Endothelial cell of umbilical vein (primary cell): ENCODE data around the gene ADH7. TPM values are rescaled to one million over a fixed set of nuclear protein-coding genes. Genes with fewer than 3 reads are reported as not detected.

ENCODE experiments used
- BruUV-seq: library from RNA; stranded (reverse); fragments of 400-500 nt; replicated peaks from 2 replicates; lab custom pipeline; 2021; lab: Mats Ljungman, UMichigan
- CTCF ChIA-PET: fragments of 300-600, 350-600 bp; sonication (Branson Sonifier 250); formaldehyde crosslinking; loops from one replicate; lab custom pipeline; 2021; ENCODE audit warnings: antibody characterized with exemption, inconsistent platforms; lab: Charles Lee
- POLR2A ChIA-PET: fragments of 300-600, 350-600 bp; sonication (Branson Sonifier 250); formaldehyde crosslinking; loops from one replicate; lab custom pipeline; 2021; ENCODE audit warnings: antibody characterized with exemption, inconsistent platforms; lab: Charles Lee
- DNase-seq: peaks from one replicate; pipeline ENCODE4 v3.0.0-alpha.2; 2011; ENCODE audit warnings: low read depth, low spot score
- FAIRE-seq: peaks from 2 replicates; lab custom pipeline; 2011; peaks lifted over from hg19 to GRCh38; lab: Jason Lieb, UNC
- H2AFZ ChIP-seq: 2 replicates; pipeline ENCODE4 v1.6.0; 2012; ENCODE audit warnings: low read depth, low read length, control low read depth, inconsistent platforms
- H3K27ac ChIP-seq: 2 replicates; pipeline ENCODE4 v1.5.1; 2011; ENCODE audit warnings: low read depth, mild to moderate bottlenecking, control low read depth, low read length, moderate library complexity; ENCODE audit not compliant: insufficient read depth
- H3K27me3 ChIP-seq, 2 experiments: 2 replicates each; pipeline versions ENCODE4 v1.6.0 to v1.6.1; 2011; ENCODE audit warnings: low read length in 2 of 2, mixed read lengths in 1 of 2; ENCODE audit not compliant: control insufficient read depth in 2 of 2, insufficient read depth in 2 of 2
- H3K36me3 ChIP-seq, 2 experiments: 2 replicates in 1 of 2; 3 replicates in 1 of 2; pipeline ENCODE4 v1.5.1; 2011; ENCODE audit warnings: low read length in 2 of 2, mild to moderate bottlenecking in 1 of 2, moderate library complexity in 1 of 2; ENCODE audit not compliant: control insufficient read depth in 2 of 2, insufficient read depth in 2 of 2; ENCODE audit errors: extremely low read depth in 1 of 2
- H3K4me1 ChIP-seq: 3 replicates; pipeline ENCODE4 v1.5.1; 2011; ENCODE audit warnings: mild to moderate bottlenecking, low read length; ENCODE audit not compliant: control insufficient read depth, insufficient read depth; ENCODE audit errors: extremely low read depth
- H3K4me2 ChIP-seq: 2 replicates; pipeline ENCODE4 v1.6.1; 2011; ENCODE audit warnings: low read length, control low read depth, mixed read lengths; ENCODE audit not compliant: insufficient read depth
- H3K4me3 ChIP-seq, 3 experiments: fragments of 200-600 bp in 1 of 3; sonication (generic), shearing (Covaris generic) in 1 of 3; replicated peaks in 1 of 3; 2 replicates each; pipeline ENCODE4 v1.5.1; 2011 to 2016; ENCODE audit warnings: control low read depth in 3 of 3, low read length in 3 of 3, mild to moderate bottlenecking in 2 of 3, inconsistent platforms in 1 of 3, low read depth in 1 of 3, moderate library complexity in 1 of 3; ENCODE audit not compliant: insufficient read depth in 1 of 3
- H3K79me2 ChIP-seq: 2 replicates; pipeline ENCODE4 v1.6.0; 2012; ENCODE audit warnings: low read length, inconsistent platforms; ENCODE audit not compliant: control insufficient read depth, insufficient read depth
- H3K9ac ChIP-seq: replicated peaks from 2 replicates; pipeline ENCODE3; 2011; ENCODE audit warnings: low read length, control low read depth; ENCODE audit not compliant: insufficient read depth; ENCODE audit errors: extremely low read depth
- H3K9me1 ChIP-seq: replicated peaks from 3 replicates; pipeline ENCODE4 v1.6.0; 2011; ENCODE audit warnings: mild to moderate bottlenecking, low read length; ENCODE audit not compliant: control insufficient read depth, insufficient read depth; ENCODE audit errors: extremely low read depth
- H3K9me3 ChIP-seq: replicated peaks from 2 replicates; pipeline ENCODE4 v1.5.1; 2012; ENCODE audit warnings: low read length, inconsistent platforms; ENCODE audit not compliant: control insufficient read depth, insufficient read depth
- H4K20me1 ChIP-seq: replicated peaks from 2 replicates; pipeline ENCODE3; 2011; ENCODE audit warnings: mild to moderate bottlenecking, low read length; ENCODE audit not compliant: control insufficient read depth, insufficient read depth; ENCODE audit errors: extremely low read depth
- EZH2 ChIP-seq: IDR thresholded peaks from 2 replicates; pipeline ENCODE4 v1.6.1; 2012; ENCODE audit warnings: borderline replicate concordance, low read depth, mild to moderate bottlenecking, moderate library complexity, low read length, inconsistent platforms; ENCODE audit not compliant: severe bottlenecking
- FOS ChIP-seq: IDR thresholded peaks from 2 replicates; pipeline ENCODE4 v1.6.1; 2011; ENCODE audit warnings: mild to moderate bottlenecking, low read length, moderate library complexity, borderline replicate concordance; ENCODE audit not compliant: insufficient read depth
- GATA2 ChIP-seq: IDR thresholded peaks from 2 replicates; pipeline ENCODE4 v1.7.0; 2011; ENCODE audit warnings: low read depth, mild to moderate bottlenecking, moderate library complexity, mixed read lengths, low read length; ENCODE audit not compliant: insufficient read length, insufficient read depth
- JUN ChIP-seq: IDR thresholded peaks from 2 replicates; pipeline ENCODE4 v1.6.1; 2011; ENCODE audit warnings: borderline replicate concordance, low read depth; ENCODE audit not compliant: insufficient read length, insufficient read depth
- MAX ChIP-seq: IDR thresholded peaks from 2 replicates; pipeline ENCODE4 v1.6.1; 2011; ENCODE audit not compliant: insufficient read depth, insufficient read length
- MYC ChIP-seq: IDR thresholded peaks from one replicate; pipeline ENCODE4 v1.6.1; 2011; ENCODE audit warnings: mild to moderate bottlenecking, low read depth, low read length
- POLR2A ChIP-seq: IDR thresholded peaks from 2 replicates; pipeline ENCODE4 v1.6.1; 2012; ENCODE audit warnings: low read depth, mild to moderate bottlenecking, control low read depth, low read length
- dilution Hi-C: fragments of 300-500 bp; cut with MboI; formaldehyde crosslinking; loops from one replicate; pipeline ENCODE4 v1.15.0; 2019; ENCODE audit warnings: low sequenced_read_pairs; ENCODE audit not compliant: extremely low pct_ligation_motif_present
- intact Hi-C: fragments of 100-400 bp; cut with micrococcal nuclease; formaldehyde crosslinking; loops from one replicate; pipeline ENCODE4 v1.10.0; 2022
- polyA plus RNA-seq, 4 experiments: library from polyadenylated mRNA; depleted of rRNA in 3 of 4; stranded (reverse) in 3 of 4; unstranded in 1 of 4; fragments of >200 nt; gene quantifications; 2 replicates each; pipeline versions ENCODE4 v1.2.1 to v1.2.3, GENCODE V29; 2011 to 2012; ENCODE audit warnings: missing spikeins in 1 of 4
- total RNA-seq: library from RNA; stranded (reverse); gene quantifications from 2 replicates; pipeline ENCODE4 v1.2.3, GENCODE V29; 2021

ADH7 gene
- total and polyA plus RNA-seq, 2 donors (not counting 3 experiments of a cell fraction or from before 2014, with no cell fraction given): not detected

- Histone ChIP-seq H3K27me3 (no peaks in the 10 kb centered on the region), H4K20me1 (no peaks in the 10 kb centered on the region), H3K4me3 (no peak overlapping the region), H3K4me1 (no peaks in the 10 kb centered on the region), H3K27ac (no peak overlapping the region), H3K9me1 (no peaks in the 10 kb centered on the region), H2AFZ (no peak overlapping the region), H3K4me2 (no peak overlapping the region), H3K9ac (no peak overlapping the region), H3K36me3 (no peaks in the 10 kb centered on the region), H3K79me2 (no peaks in the 10 kb centered on the region), H3K9me3 (no peaks in the 10 kb centered on the region)
- TF ChIP-seq MYC: no peak
- TF ChIP-seq GATA2: no peak
- no peak for TF ChIP-seq FOS
- TF ChIP-seq POLR2A: no peak
- no peak for TF ChIP-seq MAX
- POLR2A ChIA-PET: no interaction called here
- no peak for DNase-seq
- FAIRE-seq: no peak
- intact Hi-C loops: no loop called here
- BruUV-seq: no TSS peak
- CTCF ChIA-PET: no interaction called here
- dilution Hi-C loops: no loop called here
These were observed 52.3 kb downstream of the ADH7 start for GRCh38 chr4:99382745-99383360.

- FAIRE-seq (no peak), DNase-seq (no peak)
- no peaks in the 10 kb centered on the region for H3K36me3 ChIP-seq
- no peaks in the 10 kb centered on the region for H4K20me1 ChIP-seq
- H3K4me3 ChIP-seq: no peak overlapping the region
- dilution Hi-C loops: no loop called here
- no peaks in the 10 kb centered on the region for H3K4me1 ChIP-seq
- TF ChIP-seq JUN (no peak), EZH2 (no peak)
- no peak overlapping the region for H3K9ac ChIP-seq
- H2AFZ ChIP-seq: no peak overlapping the region
- H3K27ac ChIP-seq: no peak overlapping the region
- ChIA-PET POLR2A (no interaction called here), CTCF (no interaction called here)
- BruUV-seq: no TSS peak
- H3K4me2 ChIP-seq: no peak overlapping the region
- H3K27me3 ChIP-seq: no peaks in the 10 kb centered on the region
- no peaks in the 10 kb centered on the region for H3K79me2 ChIP-seq
- no peaks in the 10 kb centered on the region for H3K9me1 ChIP-seq
- intact Hi-C loops: no loop called here
- no peaks in the 10 kb centered on the region for H3K9me3 ChIP-seq
These were observed 53.5 kb downstream of the ADH7 start for GRCh38 chr4:99381588-99382175.
